Measurements from ENCODE around the gene RAB26.

Gene RAB26

GRCh38 chr16:2162676-2163118 is 14.3 kb downstream of the RAB26 start:
- no peak for DNase-seq (ENCODE audit: low read depth)
- no peak for TF ChIP-seq CTCF (IDR thresholded peaks at IDR 0.05; ENCODE audit: low read depth, low read length, missing control alignments)
- H3K4me3 ChIP-seq (ENCODE audit: low read depth, low read length): no peak overlapping the region

- no peak for DNase-seq (ENCODE audit: low read depth)
- TF ChIP-seq CTCF (IDR thresholded peaks at IDR 0.05; ENCODE audit: low read depth, low read length, missing control alignments): no peak
- H3K4me3 ChIP-seq (ENCODE audit: low read depth, low read length): no peak overlapping the region
These were observed 14.9 kb downstream of the RAB26 start for GRCh38 chr16:2163211-2163881.

GRCh38 chr16:2165861-2166260 is 17.4 kb downstream of the RAB26 start:
- no peak for DNase-seq (ENCODE audit: low read depth)
- no peak for TF ChIP-seq CTCF (IDR thresholded peaks at IDR 0.05; ENCODE audit: low read depth, low read length, missing control alignments)
- H3K4me3 ChIP-seq (ENCODE audit: low read depth, low read length): no peak overlapping the region

GRCh38 chr16:2166263-2167067 is 18.0 kb downstream of the RAB26 start:
- no peak for TF ChIP-seq CTCF (IDR thresholded peaks at IDR 0.05; ENCODE audit: low read depth, low read length, missing control alignments)
- H3K4me3 ChIP-seq (ENCODE audit: low read depth, low read length): no peak overlapping the region
- DNase-seq (ENCODE audit: low read depth): no peak

GRCh38 chr16:2167068-2167638 is 18.7 kb downstream of the RAB26 start:
- DNase-seq (ENCODE audit: low read depth): no peak
- TF ChIP-seq CTCF (IDR thresholded peaks at IDR 0.05; ENCODE audit: low read depth, low read length, missing control alignments): no peak
- no peak overlapping the region for H3K4me3 ChIP-seq (ENCODE audit: low read depth, low read length)

- no peak overlapping the region for H3K4me3 ChIP-seq (ENCODE audit: low read depth, low read length)
- no peak for DNase-seq (ENCODE audit: low read depth)
- no peak for TF ChIP-seq CTCF (IDR thresholded peaks at IDR 0.05; ENCODE audit: low read depth, low read length, missing control alignments)
These were observed 21.7 kb downstream of the RAB26 start for GRCh38 chr16:2170080-2170479.
